Parathyroid adenoma (tissue), 2 donors: ENCODE measurements around the gene C3.

Source experiments
- H2AFZ ChIP-seq: fragments of 300-600 bp; sonication (generic); one replicate; pipeline ENCODE4 v1.7.0; 2017; ENCODE audit warnings: antibody characterized with exemption, mild to moderate bottlenecking
- H3K27ac ChIP-seq: fragments of 300-600 bp; sonication (generic); one replicate; pipeline ENCODE4 v1.7.0; 2017
- H3K27me3 ChIP-seq: fragments of 300-600 bp; sonication (generic); one replicate; pipeline ENCODE4 v1.7.0; 2017; ENCODE audit warnings: low read length; ENCODE audit not compliant: control insufficient read depth, insufficient read depth
- H3K36me3 ChIP-seq: fragments of 300-600 bp; sonication (generic); one replicate; pipeline ENCODE4 v1.7.0; 2017; ENCODE audit warnings: low read length; ENCODE audit not compliant: control insufficient read depth, insufficient read depth
- H3K4me1 ChIP-seq: fragments of 300-600 bp; sonication (generic); one replicate; pipeline ENCODE4 v1.7.0; 2017; ENCODE audit warnings: control low read depth
- H3K4me2 ChIP-seq: fragments of 300-600 bp; sonication (generic); one replicate; pipeline ENCODE4 v1.7.0; 2017; ENCODE audit warnings: low read length
- H3K4me3 ChIP-seq: fragments of 300-600 bp; sonication (generic); one replicate; pipeline ENCODE4 v1.7.0; 2017; ENCODE audit warnings: low read depth, low read length
- H3K79me2 ChIP-seq: fragments of 300-600 bp; sonication (generic); one replicate; pipeline ENCODE4 v1.7.0; 2017; ENCODE audit warnings: control low read depth
- H3K9ac ChIP-seq: fragments of 300-600 bp; sonication (generic); one replicate; pipeline ENCODE4 v1.7.0; 2017; ENCODE audit warnings: mild to moderate bottlenecking
- H3K9me3 ChIP-seq: fragments of 300-600 bp; sonication (generic); one replicate; pipeline ENCODE4 v1.7.0; 2017; ENCODE audit warnings: low read length; ENCODE audit not compliant: control insufficient read depth
- TF ChIP-seq, protein P1 (sequence below): fragments of 300-600 bp; sonication (generic); IDR thresholded peaks from one replicate; pipeline ENCODE4 v1.7.0; 2017; ENCODE audit warnings: antibody characterized with exemption, mild to moderate bottlenecking
- donor health status: primary hyperparathyroidism.

Gene C3

DNA sequence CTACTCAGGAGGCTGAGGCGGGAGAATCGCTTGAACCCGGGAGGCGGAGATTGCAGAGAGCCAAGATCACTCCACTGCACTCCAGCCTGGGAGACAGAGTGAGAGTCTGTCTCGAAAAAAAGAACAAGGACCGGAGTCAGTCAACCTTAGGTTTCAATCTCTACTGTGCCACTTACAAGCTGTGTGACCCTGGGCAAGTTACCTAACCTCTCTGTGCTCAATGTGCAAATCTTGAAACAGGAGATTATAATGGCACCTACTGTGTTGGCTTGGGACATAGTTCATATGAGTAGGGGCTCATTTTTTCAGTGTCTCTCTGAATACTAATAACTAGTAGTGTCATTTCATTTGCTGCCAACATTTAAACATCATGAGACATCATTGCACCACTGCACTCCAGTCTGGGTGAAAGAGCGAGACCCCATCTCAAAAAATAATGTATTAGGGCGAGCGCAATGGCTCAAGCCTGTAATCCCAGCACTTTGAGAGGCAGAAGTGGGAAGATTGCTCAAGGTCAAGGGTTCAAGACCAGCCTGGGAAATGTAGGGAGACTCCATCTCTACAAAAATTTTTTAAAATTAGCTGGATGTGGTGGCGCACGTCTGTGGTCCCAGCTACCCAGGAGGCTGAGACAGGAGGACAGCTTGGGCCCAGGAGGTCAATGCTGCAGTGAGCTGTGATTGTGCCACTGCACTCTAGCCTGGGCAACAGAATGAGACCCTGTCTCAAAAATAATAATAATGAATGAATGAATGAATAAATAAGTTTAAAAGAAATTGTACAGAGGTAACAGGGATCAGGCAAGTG lies 5.5 kb downstream of the C3 start:
- Histone ChIP-seq H3K4me1 (no peaks in the 10 kb centered on the region), H3K9me3 (no peaks in the 10 kb centered on the region), H3K27me3 (no peaks in the 10 kb centered on the region), H3K4me2 (no peak overlapping the region), H3K36me3 (no peaks in the 10 kb centered on the region), H3K9ac (no peak overlapping the region), H3K79me2 (no peaks in the 10 kb centered on the region), H3K27ac (no peak overlapping the region), H2AFZ (no peak overlapping the region), H3K4me3 (no peak overlapping the region)
- TF ChIP-seq, protein P1, sequence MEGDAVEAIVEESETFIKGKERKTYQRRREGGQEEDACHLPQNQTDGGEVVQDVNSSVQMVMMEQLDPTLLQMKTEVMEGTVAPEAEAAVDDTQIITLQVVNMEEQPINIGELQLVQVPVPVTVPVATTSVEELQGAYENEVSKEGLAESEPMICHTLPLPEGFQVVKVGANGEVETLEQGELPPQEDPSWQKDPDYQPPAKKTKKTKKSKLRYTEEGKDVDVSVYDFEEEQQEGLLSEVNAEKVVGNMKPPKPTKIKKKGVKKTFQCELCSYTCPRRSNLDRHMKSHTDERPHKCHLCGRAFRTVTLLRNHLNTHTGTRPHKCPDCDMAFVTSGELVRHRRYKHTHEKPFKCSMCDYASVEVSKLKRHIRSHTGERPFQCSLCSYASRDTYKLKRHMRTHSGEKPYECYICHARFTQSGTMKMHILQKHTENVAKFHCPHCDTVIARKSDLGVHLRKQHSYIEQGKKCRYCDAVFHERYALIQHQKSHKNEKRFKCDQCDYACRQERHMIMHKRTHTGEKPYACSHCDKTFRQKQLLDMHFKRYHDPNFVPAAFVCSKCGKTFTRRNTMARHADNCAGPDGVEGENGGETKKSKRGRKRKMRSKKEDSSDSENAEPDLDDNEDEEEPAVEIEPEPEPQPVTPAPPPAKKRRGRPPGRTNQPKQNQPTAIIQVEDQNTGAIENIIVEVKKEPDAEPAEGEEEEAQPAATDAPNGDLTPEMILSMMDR = no peak

- Histone ChIP-seq H3K27ac (no peak overlapping the region), H3K4me3 (no peak overlapping the region), H3K9ac (no peak overlapping the region), H3K9me3 (no peaks in the 10 kb centered on the region), H3K4me1 (no peaks in the 10 kb centered on the region), H3K27me3 (no peaks in the 10 kb centered on the region), H3K36me3 (no peaks in the 10 kb centered on the region), H3K4me2 (no peak overlapping the region), H3K79me2 (no peaks in the 10 kb centered on the region), H2AFZ (no peak overlapping the region)
- TF ChIP-seq, protein P1 = no peak
These were observed 6.4 kb downstream of the C3 start for GRCh38 chr19:6713773-6714692.

DNA sequence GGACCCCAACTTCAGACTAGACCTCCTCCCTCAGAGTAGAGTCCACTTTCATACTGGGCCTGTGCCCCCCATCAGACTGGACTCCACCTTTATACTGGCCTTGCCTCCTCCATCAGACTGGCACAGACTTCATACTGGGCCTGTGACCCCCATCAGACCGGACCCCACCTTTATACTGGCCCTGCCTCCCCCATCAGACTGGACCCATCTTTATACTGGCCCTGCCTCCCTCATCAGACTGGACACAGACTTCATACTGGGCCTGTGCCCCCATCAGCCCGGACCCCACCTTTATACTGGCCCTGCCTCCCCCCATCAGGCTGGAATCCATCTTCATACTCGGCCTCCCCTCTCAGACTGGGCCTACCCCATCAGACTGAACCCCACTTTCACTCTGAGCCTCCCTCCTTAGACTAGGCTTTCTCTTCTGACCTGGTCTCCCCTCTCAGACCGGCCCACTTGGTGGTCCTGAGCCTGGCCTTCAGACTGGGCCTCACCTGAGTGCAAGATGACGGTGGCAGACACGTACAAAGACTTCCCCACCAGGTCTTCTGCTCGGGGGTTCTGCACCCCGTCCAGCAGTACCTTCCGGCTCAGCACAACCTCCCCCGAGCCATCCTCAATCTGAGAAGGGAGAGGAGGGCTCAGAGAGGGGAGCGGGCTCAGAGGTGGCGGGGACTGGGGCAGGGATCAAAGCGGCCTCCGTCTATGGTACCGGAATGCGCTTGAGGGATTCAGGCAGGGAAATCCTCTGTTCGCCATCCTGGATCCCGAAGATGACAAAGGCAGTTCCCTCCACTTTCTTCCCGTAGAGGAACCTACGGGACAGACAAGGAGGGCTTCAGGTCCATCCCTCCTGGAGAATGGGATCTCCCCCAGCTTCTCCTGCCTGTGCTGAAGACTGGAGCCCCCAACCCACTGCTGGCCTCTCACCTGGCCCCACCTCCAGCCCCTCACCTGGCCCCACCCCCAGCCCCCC lies 7.5 kb downstream of the C3 start:
- Histone ChIP-seq H3K27me3 (no peaks in the 10 kb centered on the region), H3K4me2 (no peak overlapping the region), H3K4me3 (no peak overlapping the region), H3K79me2 (no peaks in the 10 kb centered on the region), H3K9ac (no peak overlapping the region), H3K27ac (no peak overlapping the region), H3K36me3 (no peaks in the 10 kb centered on the region), H2AFZ (no peak overlapping the region), H3K4me1 (no peaks in the 10 kb centered on the region), H3K9me3 (no peaks in the 10 kb centered on the region)
- TF ChIP-seq, protein P1 = no peak

DNA sequence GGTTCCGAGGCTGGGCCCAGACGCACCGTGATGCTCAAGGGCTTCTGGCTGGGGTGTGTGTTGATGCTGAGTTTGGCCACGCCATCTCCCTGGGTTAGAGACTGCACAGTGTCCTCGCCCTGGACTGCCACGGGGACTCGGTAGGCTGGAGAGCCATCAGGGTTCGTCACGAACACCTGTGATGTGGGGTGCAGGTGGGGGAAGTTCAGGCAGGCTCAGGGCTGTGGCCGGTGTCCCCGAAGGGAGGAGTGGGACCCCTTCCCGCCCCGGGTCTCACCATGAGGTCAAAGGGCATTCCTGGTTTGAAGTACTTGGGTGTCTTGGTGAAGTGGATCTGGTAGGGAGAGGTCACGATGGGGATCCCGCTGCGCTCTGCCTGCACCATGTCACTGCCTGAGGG lies 8.2 kb downstream of the C3 start:
- Histone ChIP-seq H3K79me2 (no peaks in the 10 kb centered on the region), H3K4me3 (no peak overlapping the region), H3K27me3 (no peaks in the 10 kb centered on the region)

More for the DNA sequence above, 8.2 kb downstream of the C3 start:
- H3K4me1 ChIP-seq = no peaks in the 10 kb centered on the region
- H3K36me3 ChIP-seq = no peaks in the 10 kb centered on the region
- no peaks in the 10 kb centered on the region for H3K9me3 ChIP-seq
- H3K27ac ChIP-seq = no peak overlapping the region
- TF ChIP-seq, protein P1 = no peak
- no peak overlapping the region for H3K9ac ChIP-seq
- no peak overlapping the region for H3K4me2 ChIP-seq
- H2AFZ ChIP-seq = no peak overlapping the region
